ENCODE data around the gene RTL10.

Gene RTL10

DNA sequence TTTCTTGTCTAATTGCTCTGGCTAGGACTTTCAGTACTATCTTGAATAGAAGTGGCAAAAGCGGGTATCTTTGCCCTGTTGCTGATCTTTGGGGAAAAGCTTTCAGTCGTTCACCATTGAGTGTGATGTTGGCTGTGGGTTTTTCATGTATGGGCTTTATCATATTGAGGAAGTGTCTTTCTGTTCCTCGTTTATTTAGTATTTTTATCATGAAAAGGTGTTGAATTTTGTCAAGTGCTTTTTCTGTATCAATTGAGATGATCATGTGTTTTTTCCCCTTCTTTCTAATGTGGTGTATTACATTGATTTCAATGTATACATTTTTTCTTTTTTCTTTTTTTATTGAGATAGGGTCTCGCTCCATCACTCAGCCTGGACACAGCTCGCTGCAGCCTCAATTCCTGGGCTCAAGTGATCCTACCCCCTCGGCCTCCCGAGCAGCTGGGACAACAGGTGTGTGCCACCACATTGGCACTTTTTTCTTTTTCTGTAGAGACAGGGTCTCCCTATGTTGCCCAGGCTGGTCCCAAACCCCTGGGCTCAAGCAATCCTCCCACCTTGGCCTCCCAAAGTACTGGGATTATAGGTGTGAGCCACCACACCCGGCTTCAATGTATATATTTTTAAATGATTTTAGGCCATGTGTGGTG, 5.3 kb upstream of the RTL10 start:
- no peak for DNase-seq

GRCh38 chr22:19857382-19857781, 2.7 kb upstream of the RTL10 start:
- no peak for DNase-seq

GRCh38 chr22:19855504-19856409, 1.1 kb upstream of the RTL10 start:
- DNase-seq = peak; percentile 22

DNA sequence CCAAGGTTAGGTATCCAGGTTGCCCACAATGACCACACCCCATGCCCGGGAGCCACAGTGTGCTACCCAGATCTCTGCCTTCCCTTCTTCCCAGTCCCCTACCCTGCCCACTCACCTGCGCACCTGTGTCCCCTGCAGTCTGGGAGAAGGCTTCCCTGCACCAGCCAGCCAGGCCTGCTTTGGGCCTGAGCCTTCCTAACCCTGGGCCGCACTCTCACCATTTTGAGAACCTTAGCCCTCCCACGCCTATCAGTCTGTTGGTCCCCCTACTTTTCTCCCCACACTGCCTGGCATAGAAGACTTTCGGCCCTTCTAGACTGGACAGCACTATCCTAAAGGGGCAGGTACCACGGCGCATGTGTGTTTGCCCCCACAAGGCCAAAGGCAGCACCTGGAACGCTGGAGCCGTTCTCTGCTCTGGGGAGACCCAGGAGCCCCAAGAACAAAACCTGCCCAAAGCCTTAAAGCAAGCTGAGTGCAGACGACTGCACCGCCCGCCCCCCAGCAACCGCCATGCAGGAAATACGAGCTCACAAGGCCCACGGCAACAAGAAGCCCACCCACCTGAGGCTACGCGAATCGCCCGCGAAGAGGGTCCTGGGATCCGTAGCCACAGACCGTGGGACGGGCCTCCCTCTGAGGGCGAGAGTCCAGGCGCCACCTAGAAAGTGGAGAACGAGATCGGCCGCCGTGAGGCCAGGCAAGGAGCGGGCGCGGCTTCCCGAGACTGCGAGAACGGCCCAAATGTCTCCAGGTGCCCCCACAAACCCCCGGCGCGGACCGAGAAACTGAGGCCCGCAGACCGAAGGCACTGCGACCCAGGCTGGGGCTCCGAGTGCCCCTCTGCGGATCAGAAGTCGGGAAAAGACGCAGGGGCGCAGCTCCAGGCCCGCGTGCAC, 546 bp downstream of the RTL10 start:
- no peak for DNase-seq

DNA sequence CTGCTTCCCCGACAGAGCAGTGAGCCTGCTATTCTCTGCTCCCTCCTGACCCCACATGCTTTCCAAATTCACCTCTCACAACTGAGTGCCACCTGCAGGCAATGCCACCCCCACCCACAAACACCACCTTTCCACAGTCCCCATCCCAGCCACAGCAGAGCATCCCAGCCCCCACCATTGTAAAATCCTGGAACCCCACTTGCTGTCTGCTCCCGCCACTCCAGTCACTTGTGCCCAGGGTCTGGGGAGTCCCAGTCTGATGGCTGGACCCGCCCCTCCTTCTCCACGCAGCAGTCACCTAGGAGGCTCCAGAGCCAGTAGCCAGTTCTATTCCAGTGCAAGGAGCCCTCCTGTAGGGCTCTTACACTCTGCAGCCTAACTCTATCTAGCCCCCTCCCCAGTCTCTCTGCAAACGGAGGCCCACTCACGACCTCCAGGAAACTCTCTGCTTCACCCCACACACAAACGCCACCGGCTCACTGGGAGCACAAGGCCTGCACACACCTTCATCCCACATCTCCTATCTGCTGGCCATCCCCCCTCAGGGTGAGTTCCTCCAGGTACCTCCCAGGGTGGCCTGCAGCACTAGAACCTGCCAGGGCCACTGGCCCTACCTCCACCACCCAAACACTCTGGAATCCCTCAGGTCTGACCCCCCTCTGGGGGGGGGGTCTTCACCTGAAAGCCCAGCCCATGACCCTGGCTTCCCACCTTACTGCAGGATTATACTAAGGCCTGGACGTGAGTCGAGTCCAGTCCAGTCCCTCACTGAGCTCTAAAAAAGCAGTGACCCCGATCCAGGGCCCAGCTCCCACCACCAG, 1.4 kb downstream of the RTL10 start:
- no peak for DNase-seq

DNA sequence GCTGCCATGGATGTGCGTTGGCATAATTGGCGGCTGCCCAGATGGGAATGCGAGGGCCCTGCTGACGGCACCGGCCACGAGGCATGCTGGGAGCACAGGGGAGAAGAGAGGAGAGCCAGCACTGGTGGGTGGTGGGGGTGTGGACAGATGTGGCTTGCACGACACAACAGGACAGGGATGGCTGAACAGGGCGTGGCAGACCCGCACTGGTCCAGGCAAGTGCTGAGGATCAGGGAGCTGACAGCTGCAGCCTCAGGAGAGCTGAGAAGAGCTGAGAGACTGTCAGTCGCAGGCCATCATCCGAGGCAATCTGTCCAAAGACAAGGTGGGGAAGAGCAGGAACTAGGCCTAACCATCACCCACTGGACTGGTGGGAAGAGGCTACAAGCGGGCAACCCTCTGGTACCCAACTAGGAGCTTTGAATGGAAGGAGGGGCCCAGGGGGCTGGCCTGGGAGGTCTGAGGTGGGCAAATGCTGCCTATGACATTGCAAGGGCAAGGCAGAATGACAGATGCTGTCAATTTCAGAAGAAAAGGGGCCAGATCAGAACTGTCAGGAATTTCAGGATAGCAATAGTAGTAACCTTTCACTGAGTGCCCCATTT, 2.4 kb downstream of the RTL10 start:
- no peak for DNase-seq

DNA sequence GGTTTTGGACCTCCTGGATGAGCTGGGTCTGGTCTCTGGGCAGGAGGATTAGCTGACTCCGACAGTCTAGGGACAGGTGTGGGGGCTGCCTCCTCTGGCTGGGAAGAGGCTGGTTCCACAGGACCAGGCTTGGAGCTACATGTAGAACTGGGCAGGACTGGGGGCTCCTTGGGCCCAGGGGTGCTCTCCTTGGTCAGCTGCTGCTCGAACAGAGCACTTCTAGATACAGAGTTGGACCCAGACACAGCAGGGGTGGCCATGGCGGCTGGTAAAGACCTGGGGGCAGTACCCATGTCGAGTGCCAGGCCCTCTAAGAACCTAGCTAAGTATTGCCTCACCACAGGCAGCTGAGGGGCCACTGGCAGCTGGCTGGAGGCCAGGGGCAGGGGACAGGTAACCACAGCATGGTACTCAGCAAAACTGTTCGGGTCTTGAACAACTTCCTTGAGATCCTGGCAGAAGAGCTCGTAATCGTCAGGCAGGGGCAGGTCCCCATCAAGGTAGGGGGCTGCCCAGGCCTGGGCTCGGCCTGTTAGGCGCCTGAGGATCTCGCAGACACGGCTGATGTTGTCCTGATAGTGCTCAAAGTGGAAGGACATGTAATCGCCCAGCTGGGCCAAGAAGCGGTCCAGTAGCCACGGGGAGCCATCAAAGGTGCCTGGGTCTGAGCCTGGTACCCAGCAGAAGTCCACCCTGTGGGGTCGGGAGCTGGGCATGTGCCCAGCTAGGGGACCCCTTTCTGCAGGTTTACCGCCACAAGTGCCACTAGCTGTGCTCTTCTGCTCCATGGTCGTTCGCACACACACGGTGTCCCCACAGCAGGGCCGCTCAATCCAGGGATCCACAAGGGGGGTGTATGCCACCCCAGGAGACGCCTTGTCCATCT, 3.1 kb downstream of the RTL10 start:
- DNase-seq = no peak

DNA sequence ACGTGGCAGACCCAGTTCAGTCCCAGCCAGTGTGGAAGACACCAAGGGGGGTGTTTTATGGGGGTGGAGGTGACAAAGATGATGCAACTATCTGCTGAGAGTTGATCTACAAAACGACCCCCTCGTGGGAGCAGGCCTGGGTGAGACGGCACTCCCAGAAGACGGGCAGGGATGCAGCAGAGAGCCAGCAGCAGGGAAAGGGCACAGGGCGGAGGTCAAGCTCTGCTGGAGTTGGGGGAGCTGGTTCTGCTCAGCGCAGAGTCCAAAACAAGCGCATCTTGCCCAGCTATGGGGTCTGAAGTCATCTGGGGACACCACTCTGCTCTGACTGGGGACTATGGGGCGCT, 3.9 kb downstream of the RTL10 start:
- no peak for DNase-seq

DNA sequence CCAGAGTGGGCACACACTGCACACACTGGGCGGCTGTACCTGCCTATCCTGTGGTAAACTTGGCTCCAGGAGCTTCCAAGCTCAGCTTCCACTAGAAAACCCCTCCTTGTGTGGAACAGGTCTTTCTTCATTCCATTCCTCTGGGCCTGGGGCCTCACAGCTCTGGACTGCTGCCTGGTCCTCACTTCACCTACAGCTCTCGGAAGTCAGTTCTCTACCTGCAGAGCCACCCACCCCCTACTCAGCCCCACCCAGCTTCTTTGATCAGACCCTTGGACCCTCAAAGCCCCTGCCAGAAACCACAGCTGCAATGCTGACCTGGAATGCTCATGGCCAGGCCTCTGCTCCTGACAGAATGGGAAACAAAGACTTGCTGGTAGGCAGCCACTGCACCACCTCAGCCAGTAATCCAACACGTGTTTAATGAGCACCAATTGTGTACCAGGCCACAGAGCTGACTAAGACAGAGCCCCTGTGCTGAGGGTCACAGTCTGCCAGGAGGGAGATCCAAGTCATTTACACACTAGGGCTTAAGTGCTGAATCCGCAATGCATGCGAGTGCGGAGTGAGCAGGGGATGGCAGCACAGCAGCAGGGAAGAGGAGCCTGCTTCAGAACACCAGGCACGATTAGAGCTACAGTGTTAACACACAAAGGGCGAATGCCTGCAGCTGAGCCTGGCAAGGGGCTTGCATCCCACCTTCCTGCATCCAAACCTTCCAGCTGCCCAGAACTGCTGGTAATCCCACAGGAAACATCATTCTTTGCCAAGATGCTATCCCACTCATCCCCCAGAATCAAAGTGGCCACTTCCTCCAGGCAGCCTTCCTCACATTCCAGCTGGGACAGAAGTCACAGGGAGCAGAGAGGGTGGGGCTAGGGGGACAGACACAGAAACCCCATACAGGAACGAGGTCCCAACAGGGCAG, 4.6 kb downstream of the RTL10 start:
- no peak for DNase-seq

GRCh38 chr22:19848298-19849224, 6.1 kb downstream of the RTL10 start:
- no peak for DNase-seq

- no peak for DNase-seq
These were observed 7.4 kb downstream of the RTL10 start for GRCh38 chr22:19847345-19847632.

DNA sequence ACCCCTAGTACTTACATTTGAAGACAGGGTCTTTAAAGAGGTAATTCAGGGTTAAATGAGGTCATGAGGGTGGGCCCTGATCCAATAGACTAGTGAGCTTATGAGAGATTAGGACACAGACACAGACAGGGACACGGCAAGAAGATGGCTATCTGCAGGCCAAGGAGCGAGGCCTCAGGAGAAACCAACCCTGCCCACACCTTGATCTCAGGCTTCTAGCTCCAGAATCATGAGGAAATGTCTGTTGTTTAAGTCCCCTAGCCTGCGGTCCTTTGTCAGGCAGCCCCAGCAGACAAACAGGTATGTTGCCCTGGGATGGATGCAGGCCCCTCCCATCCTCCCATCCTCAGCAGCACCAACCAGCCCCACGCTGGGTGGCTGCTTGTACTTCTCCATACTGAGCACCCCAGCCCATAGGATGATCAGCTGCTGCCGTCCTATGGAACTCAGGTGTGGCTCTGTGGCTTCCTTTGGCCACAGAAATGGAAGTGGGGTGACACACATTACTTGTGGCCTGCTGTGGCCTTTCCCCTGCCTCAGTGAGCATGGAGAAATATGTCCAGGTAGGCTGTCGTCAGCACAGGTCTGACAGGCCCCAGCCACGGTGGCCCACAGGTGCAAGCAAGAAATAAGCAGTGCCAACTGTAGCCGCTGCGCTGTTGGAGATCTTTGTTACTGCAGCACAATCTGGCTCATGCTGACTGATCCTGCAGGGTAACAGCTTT, 7.9 kb downstream of the RTL10 start:
- DNase-seq = no peak

- DNase-seq = no peak
These were observed 9.5 kb downstream of the RTL10 start for GRCh38 chr22:19845054-19845722.

DNA sequence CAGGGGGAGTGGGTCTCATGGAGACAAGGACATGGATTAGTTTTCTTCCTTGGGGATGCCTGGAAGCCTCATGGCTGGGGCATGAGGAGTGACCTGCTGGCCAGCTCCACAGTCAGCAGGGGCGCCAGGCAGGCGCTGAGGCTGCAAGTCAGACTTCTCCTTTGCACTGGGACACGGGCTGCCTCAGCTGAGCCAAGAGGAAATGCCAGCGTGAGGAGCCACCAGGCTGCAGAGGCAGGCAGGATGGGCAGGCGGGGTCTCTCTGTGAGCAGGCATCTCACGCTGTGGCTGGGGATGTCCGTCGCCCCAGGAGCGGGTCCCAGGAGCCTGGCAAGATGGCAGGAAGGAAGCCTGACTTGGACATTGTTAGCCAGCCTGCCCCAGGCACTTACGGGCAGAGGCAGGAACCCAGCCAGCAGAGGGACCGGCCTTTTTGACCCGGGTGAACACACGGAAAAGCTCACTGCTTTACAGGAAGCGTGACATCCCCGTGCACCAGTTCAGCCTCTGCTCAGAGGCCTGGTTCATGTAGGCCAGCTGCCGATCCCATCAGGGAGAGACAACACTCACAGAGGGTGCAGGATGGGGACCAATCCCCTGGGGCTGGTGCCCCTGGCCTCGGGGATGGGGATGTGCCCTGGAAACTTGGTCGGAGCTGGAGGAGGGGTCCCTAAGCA, 10.2 kb downstream of the RTL10 start:
- no peak for DNase-seq

DNA sequence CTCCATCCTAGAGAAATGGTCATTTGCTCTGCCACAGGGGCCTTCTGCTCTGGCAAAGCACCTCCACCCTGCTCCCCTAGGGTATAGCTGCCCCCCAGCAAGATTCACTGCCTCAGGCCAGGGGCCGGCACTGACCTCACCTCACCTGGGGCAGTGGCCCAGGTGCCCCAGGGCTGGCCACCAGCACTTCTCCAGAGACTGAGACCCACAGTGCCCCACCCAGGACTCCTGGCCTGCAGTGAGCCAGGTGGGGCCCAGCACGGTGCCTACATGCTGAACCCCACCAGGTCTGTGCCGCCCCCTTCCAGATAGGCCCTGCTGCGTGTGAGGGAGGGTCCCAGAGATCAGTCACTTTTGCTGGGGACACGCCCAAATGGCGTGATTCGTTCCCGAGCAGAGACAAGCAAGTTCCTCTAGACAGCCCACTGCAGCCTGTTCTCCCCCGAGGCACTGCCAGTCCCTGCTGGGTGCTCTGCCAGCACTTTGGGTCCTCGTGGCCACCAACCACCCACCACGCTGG, 10.8 kb downstream of the RTL10 start:
- DNase-seq = no peak

- no peak for DNase-seq
These were observed 11.4 kb downstream of the RTL10 start for GRCh38 chr22:19843107-19843856.

All from DMS 273 treated with DMSO at 0.1 percent for 48 hours (cell line).